HepG2 (cell line): ENCODE measurements around the gene RILP. TPM values are rescaled to one million over a fixed set of nuclear protein-coding genes. Genes with fewer than 3 reads are reported as not detected.

ENCODE experiments used
- CEBPZ ChIP-seq: IDR thresholded peaks from 2 replicates; pipeline ENCODE4 v1.6.1; 2012; ENCODE audit warnings: low read length, improper control_type of control experiment
- FOXO4 ChIP-seq: sonication (generic); formaldehyde crosslinking; conservative IDR thresholded peaks from 2 replicates; pipeline ENCODE4 v1.8.1; 2023; ENCODE audit warnings: missing genetic modification reagents
- NFKB2 ChIP-seq: sonication (generic); formaldehyde crosslinking; IDR thresholded peaks from 2 replicates; pipeline ENCODE4 v1.4.0; 2020; ENCODE audit warnings: missing genetic modification reagents, borderline replicate concordance
- PRDM10 ChIP-seq: sonication (generic); formaldehyde crosslinking; IDR thresholded peaks from 2 replicates; pipeline ENCODE4 v1.4.0; 2020; ENCODE audit warnings: low read depth, missing genetic modification reagents
- SMAD9 ChIP-seq: sonication (generic); formaldehyde crosslinking; IDR thresholded peaks from 2 replicates; pipeline ENCODE4 v1.5.1; 2020; ENCODE audit warnings: mild to moderate bottlenecking, missing genetic modification reagents
- UBTF ChIP-seq: sonication (generic); formaldehyde crosslinking; IDR thresholded peaks from 2 replicates; pipeline ENCODE4 v1.4.0; 2020; ENCODE audit warnings: mild to moderate bottlenecking, missing genetic modification reagents
- ZNF12 ChIP-seq: sonication (generic); formaldehyde crosslinking; IDR thresholded peaks from 2 replicates; pipeline ENCODE4 v1.5.0; 2020; ENCODE audit warnings: missing genetic modification reagents
- ZNF180 ChIP-seq: sonication (generic); formaldehyde crosslinking; IDR thresholded peaks from 2 replicates; pipeline ENCODE4 v1.4.0; 2020; ENCODE audit warnings: low read depth, missing genetic modification reagents, borderline replicate concordance
- ZNF512 ChIP-seq: sonication (generic); formaldehyde crosslinking; IDR thresholded peaks from 2 replicates; pipeline ENCODE4 v1.4.0; 2020; ENCODE audit warnings: mild to moderate bottlenecking, missing genetic modification reagents
- ZNF564 ChIP-seq: sonication (generic); formaldehyde crosslinking; IDR thresholded peaks from 2 replicates; pipeline ENCODE4 v1.8.1; 2023; ENCODE audit warnings: mild to moderate bottlenecking, missing genetic modification reagents
- ZNF839 ChIP-seq: sonication (generic); formaldehyde crosslinking; IDR thresholded peaks from 2 replicates; pipeline ENCODE4 v1.4.0; 2020; ENCODE audit warnings: missing genetic modification reagents, mild to moderate bottlenecking, borderline replicate concordance
- ZSCAN31 ChIP-seq: sonication (generic); formaldehyde crosslinking; IDR thresholded peaks from 2 replicates; pipeline ENCODE4 v1.5.0; 2020; ENCODE audit warnings: low read depth, mild to moderate bottlenecking, missing genetic modification reagents
- polyA plus RNA-seq, 8 experiments: library from polyadenylated mRNA; depleted of rRNA in 3 of 8; stranded (reverse) in 7 of 8; unstranded in 1 of 8; fragments of >200 nt; fragmentation: Illumina TruSeq in 4 of 8; extraction: Trizol in 4 of 8; gene quantifications; 2 replicates each; pipeline versions ENCODE4 v1.2.1 to v1.2.3, GENCODE V29; 2011 to 2016; ENCODE audit warnings: low read depth in 4 of 8, missing spikeins in 1 of 8, mixed read lengths in 1 of 8; ENCODE audit not compliant: insufficient read depth in 1 of 8
- total RNA-seq, 5 experiments: library from RNA; depleted of rRNA; stranded (reverse); fragments of >200 nt; fragmentation: Illumina TruSeq; extraction: Trizol; gene quantifications; 2 replicates each; pipeline ENCODE4 v1.2.3, GENCODE V29; 2016; ENCODE audit warnings: low read depth in 1 of 5

The RILP gene
- total and polyA plus RNA-seq, 2 of the 13 experiments (the other 11 are each of a cell fraction or from before 2014, with no cell fraction given), result 6.6 to 8.1 TPM

- TF ChIP-seq PRDM10 (CRISPR knock-in tag) (no peak), ZNF512 (CRISPR knock-in tag) (no peak), ZNF839 (0 out of 2 replicates have a peak, but pooled peaks have one; percentile 28), ZNF180 (no peak), ZNF564 (CRISPR knock-in tag) (0 out of 2 replicates have a peak, but pooled peaks have one; percentile 44), ZNF12 (no peak), FOXO4 (CRISPR knock-in tag) (no peak), NFKB2 (CRISPR knock-in tag) (no peak), ZSCAN31 (CRISPR knock-in tag) (no peak; the same call in 1 of the 2 replicates), CEBPZ (no peak), UBTF (CRISPR knock-in tag) (peak; percentile 32), SMAD9 (CRISPR knock-in tag) (no peak)
These were observed 21.4 kb downstream of the RILP start, which contains the start of gene SLC43A2 (continued) for GRCh38 chr17:1627982-1628855.
